ENCODE results near the gene TRIL.

Gene TRIL

GRCh38 chr7:28976022-28976421 lies 17.9 kb upstream of the TRIL start:
- peaks cover 0 to 6% (median 0%) of the 10 kb centered on the region in 4 donors for H3K4me1 ChIP-seq
- H3K27ac ChIP-seq = no peak overlapping the region
- H3K4me3 ChIP-seq = no peak overlapping the region
- DNase-seq = no peak
- H3K36me3 ChIP-seq = no peaks in the 10 kb centered on the region
- no peaks in the 10 kb centered on the region for H3K27me3 ChIP-seq
- no peak for TF ChIP-seq CTCF (IDR thresholded peaks at IDR 0.05)
- peaks cover 2 to 22% (median 11%) of the 10 kb centered on the region in 3 donors for H3K9me3 ChIP-seq
- intact Hi-C loops (cut with DNase I; ENCODE audit: low total_unique reads) = no loop called here

- Histone ChIP-seq H3K9me3 (peaks cover 2 to 39% (median 11%) of the 10 kb centered on the region in 3 donors), H3K4me1 (no peaks in the 10 kb centered on the region), H3K27ac (no peak overlapping the region), H3K27me3 (no peaks in the 10 kb centered on the region), H3K4me3 (no peak overlapping the region), H3K36me3 (no peaks in the 10 kb centered on the region)
- no peak for TF ChIP-seq CTCF (IDR thresholded peaks at IDR 0.05)
- intact Hi-C loops (cut with DNase I; ENCODE audit: low total_unique reads) = no loop called here
- DNase-seq = no peak
Measured at GRCh38 chr7:28973591-28973990, 15.5 kb upstream of the TRIL start.

DNA sequence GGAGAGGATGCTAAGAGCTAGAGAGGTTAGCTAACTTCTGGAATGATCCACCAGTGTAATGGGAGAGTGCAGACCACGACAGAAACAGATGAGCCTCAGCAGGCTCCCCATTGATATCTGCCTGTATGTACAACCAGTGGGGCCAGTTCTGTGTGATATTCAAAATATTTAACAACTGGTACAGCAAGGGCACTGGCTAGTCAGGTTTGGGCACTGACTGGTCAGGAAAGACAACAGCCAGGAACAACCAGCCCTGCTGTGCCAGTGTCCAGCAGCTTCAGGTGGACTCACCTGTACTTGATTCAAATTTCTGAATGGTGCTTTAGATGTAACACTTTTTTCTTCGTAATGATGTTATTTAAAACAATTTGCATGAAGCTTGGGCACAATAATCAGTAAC lies 5.9 kb upstream of the TRIL start:
- Histone ChIP-seq H3K4me1 (no peaks in the 10 kb centered on the region), H3K27ac (no peak overlapping the region), H3K27me3 (no peaks in the 10 kb centered on the region), H3K4me3 (no peak overlapping the region), H3K9me3 (no peaks in the 10 kb centered on the region), H3K36me3 (no peaks in the 10 kb centered on the region)
- no peak for TF ChIP-seq CTCF (IDR thresholded peaks at IDR 0.05)
- DNase-seq = no peak
- intact Hi-C loops (cut with DNase I; ENCODE audit: low total_unique reads) = no loop called here

DNA sequence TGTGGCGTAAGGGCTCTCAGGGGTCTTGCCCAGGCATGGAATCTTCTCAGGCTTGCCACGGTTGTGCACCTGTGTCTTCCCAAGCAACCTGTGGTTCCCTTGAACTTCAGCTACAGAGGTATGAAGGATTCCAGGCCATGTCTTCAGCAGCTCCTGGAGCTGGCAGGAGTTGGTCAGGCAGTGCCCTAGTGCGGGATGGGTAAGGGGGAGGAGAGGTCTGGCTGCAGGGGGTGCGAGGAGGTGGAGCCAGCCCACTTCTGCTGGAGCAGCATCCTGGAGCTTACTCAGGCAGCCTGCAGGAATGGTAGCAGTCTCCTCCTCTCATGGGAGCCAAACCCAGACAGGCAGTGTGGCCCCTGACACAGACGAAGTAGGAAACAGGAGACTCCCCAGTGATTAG lies 3.8 kb upstream of the TRIL start:
- no peaks in the 10 kb centered on the region for H3K36me3 ChIP-seq
- H3K4me3 ChIP-seq = no peak overlapping the region
- no peak for DNase-seq
- TF ChIP-seq CTCF (IDR thresholded peaks at IDR 0.05) = no peak
- H3K27ac ChIP-seq = no peak overlapping the region
- H3K4me1 ChIP-seq = peaks cover 0 to 18% (median 16%) of the 10 kb centered on the region in 4 donors
- H3K27me3 ChIP-seq = peaks cover 0 to 13% of the 10 kb centered on the region in 2 donors
- intact Hi-C loops (cut with DNase I; ENCODE audit: low total_unique reads) = no loop called here
- H3K9me3 ChIP-seq = no peaks in the 10 kb centered on the region

- Histone ChIP-seq H3K9me3 (no peaks in the 10 kb centered on the region), H3K27ac (no peak overlapping the region), H3K4me1 (peaks cover 0 to 35% (median 31%) of the 10 kb centered on the region in 4 donors), H3K27me3 (peaks cover 3 to 30% of the 10 kb centered on the region in 2 donors), H3K4me3 (no peak overlapping the region), H3K36me3 (no peaks in the 10 kb centered on the region)
- TF ChIP-seq CTCF (IDR thresholded peaks at IDR 0.05) = no peak
- DNase-seq = no peak
- intact Hi-C loops (cut with DNase I; ENCODE audit: low total_unique reads) = no loop called here
Measured at GRCh38 chr7:28960071-28960840, 2.1 kb upstream of the TRIL start.

All from tibial artery (tissue), 4 donors.